22Rv1 (cell line): Measurements from ENCODE around the gene ATG14.

Source experiments
- CTCF ChIP-seq: fragments of 450-650 bp; IDR thresholded peaks from 2 replicates; pipeline ENCODE4 v1.5.1; 2017; ENCODE audit warnings: mild to moderate bottlenecking
- ZFX ChIP-seq: fragments of 450-650 bp; IDR thresholded peaks from 2 replicates; pipeline ENCODE4 v1.6.1; 2017; ENCODE audit warnings: antibody characterized with exemption, borderline replicate concordance

GRCh38 chr14:55316564-55316963 lies 95.1 kb downstream of the ATG14 start:
- TF ChIP-seq CTCF (no peak), ZFX (no peak)
